ENCODE data around the gene MLX. TPM values are rescaled to one million over a fixed set of nuclear protein-coding genes. Genes with fewer than 3 reads are reported as not detected.

MLX gene
- total RNA-seq, 1 experiment from 2014 or later = 25.8 TPM

GRCh38 chr17:42522798-42523278 is 44.1 kb upstream of the MLX start:
- Histone ChIP-seq H3K27me3 (ENCODE audit: low read length) (no peaks in the 10 kb centered on the region), H4K20me1 (ENCODE audit: low read length) (no peaks in the 10 kb centered on the region), H3K36me3 (ENCODE audit: low read depth, low read length) (no peaks in the 10 kb centered on the region), H3F3A (ENCODE audit: low read length, unreplicated experiment) (no peaks in the 10 kb centered on the region), H3K4me1 (ENCODE audit: insufficient read depth, low read length) (peaks cover 30% of the 10 kb centered on the region), H3K9ac (ENCODE audit: low read length) (no peak overlapping the region), H3K4me2 (ENCODE audit: low read length) (no peak overlapping the region), H3K27ac (ENCODE audit: low read length) (no peak overlapping the region), H3K9me2 (replicated peaks; ENCODE audit: low read length) (no peaks in the 10 kb centered on the region), H3K9me3 (ENCODE audit: low read length) (no peaks in the 10 kb centered on the region), H2AFZ (ENCODE audit: low read length) (no peak overlapping the region), H3K4me3 (ENCODE audit: low read length) (no peak overlapping the region), H3K79me2 (ENCODE audit: low read length) (no peaks in the 10 kb centered on the region)
- TF ChIP-seq EZH2phosphoT487 (IDR thresholded peaks at IDR 0.05; ENCODE audit: borderline replicate concordance, low read length) (no peak), CTCF (conservative IDR thresholded peaks at IDR 0.05; ENCODE audit: low read depth, low read length) (no peak), EZH2 (IDR thresholded peaks at IDR 0.05; ENCODE audit: low read length, unreplicated experiment) (no peak)
- DNase-seq (no peak), ATAC-seq (no peak)
- no TSS peak for BruUV-seq (replicated peaks)
- intact Hi-C loops (cut with micrococcal nuclease) = no loop called here
- ChIA-PET CTCF (no interaction called here), POLR2A (ENCODE audit: unreplicated experiment) (interaction anchor here (0.6 kb wide), 1 partner anchor 113 kb away, joined by 3 read pairs; no protein-coding TSS in a partner anchor)

GRCh38 chr17:42525221-42525620 is 41.7 kb upstream of the MLX start:
- Histone ChIP-seq H3K79me2 (ENCODE audit: low read length) (no peaks in the 10 kb centered on the region), H3K36me3 (ENCODE audit: low read depth, low read length) (no peaks in the 10 kb centered on the region), H3K27me3 (ENCODE audit: low read length) (no peaks in the 10 kb centered on the region), H3K27ac (ENCODE audit: low read length) (no peak overlapping the region), H2AFZ (ENCODE audit: low read length) (no peak overlapping the region), H3K9ac (ENCODE audit: low read length) (no peak overlapping the region), H3K9me3 (ENCODE audit: low read length) (no peaks in the 10 kb centered on the region), H4K20me1 (ENCODE audit: low read length) (no peaks in the 10 kb centered on the region), H3K9me2 (replicated peaks; ENCODE audit: low read length) (no peaks in the 10 kb centered on the region), H3F3A (ENCODE audit: low read length, unreplicated experiment) (no peaks in the 10 kb centered on the region), H3K4me1 (ENCODE audit: insufficient read depth, low read length) (peaks cover 12% of the 10 kb centered on the region), H3K4me3 (ENCODE audit: low read length) (no peak overlapping the region), H3K4me2 (ENCODE audit: low read length) (no peak overlapping the region)
- BruUV-seq (replicated peaks) = no TSS peak
- CTCF ChIA-PET = interaction anchor here (0.5 kb wide), 1 partner anchor 562 kb away, joined by 3 read pairs; no protein-coding TSS in a partner anchor
- TF ChIP-seq CTCF (conservative IDR thresholded peaks at IDR 0.05; ENCODE audit: low read depth, low read length) = no peak
- no peak for TF ChIP-seq EZH2phosphoT487 (IDR thresholded peaks at IDR 0.05; ENCODE audit: borderline replicate concordance, low read length)
- no peak for TF ChIP-seq EZH2 (IDR thresholded peaks at IDR 0.05; ENCODE audit: low read length, unreplicated experiment)
- POLR2A ChIA-PET (ENCODE audit: unreplicated experiment) = no interaction called here
- intact Hi-C loops (cut with micrococcal nuclease) = no loop called here
- DNase-seq (no peak), ATAC-seq (no peak)

GRCh38 chr17:42526031-42526444 is 40.9 kb upstream of the MLX start:
- BruUV-seq (replicated peaks) = no TSS peak
- H3K4me2 ChIP-seq (ENCODE audit: low read length) = no peak overlapping the region
- ChIA-PET CTCF (no interaction called here), POLR2A (ENCODE audit: unreplicated experiment) (no interaction called here)
- H3F3A ChIP-seq (ENCODE audit: low read length, unreplicated experiment) = no peaks in the 10 kb centered on the region
- H4K20me1 ChIP-seq (ENCODE audit: low read length) = no peaks in the 10 kb centered on the region
- H3K9me2 ChIP-seq (replicated peaks; ENCODE audit: low read length) = no peaks in the 10 kb centered on the region
- no peak for TF ChIP-seq EZH2phosphoT487 (IDR thresholded peaks at IDR 0.05; ENCODE audit: borderline replicate concordance, low read length)
- no peak for TF ChIP-seq CTCF (conservative IDR thresholded peaks at IDR 0.05; ENCODE audit: low read depth, low read length)
- no peak for TF ChIP-seq EZH2 (IDR thresholded peaks at IDR 0.05; ENCODE audit: low read length, unreplicated experiment)
- H3K79me2 ChIP-seq (ENCODE audit: low read length) = no peaks in the 10 kb centered on the region
- DNase-seq = no peak
- no peak overlapping the region for H3K4me3 ChIP-seq (ENCODE audit: low read length)
- no peak for ATAC-seq
- H3K27ac ChIP-seq (ENCODE audit: low read length) = no peak overlapping the region
- no peaks in the 10 kb centered on the region for H3K9me3 ChIP-seq (ENCODE audit: low read length)
- intact Hi-C loops (cut with micrococcal nuclease) = no loop called here
- no peaks in the 10 kb centered on the region for H3K36me3 ChIP-seq (ENCODE audit: low read depth, low read length)
- H3K9ac ChIP-seq (ENCODE audit: low read length) = no peak overlapping the region
- H2AFZ ChIP-seq (ENCODE audit: low read length) = no peak overlapping the region
- H3K4me1 ChIP-seq (ENCODE audit: insufficient read depth, low read length) = peaks cover 7% of the 10 kb centered on the region
- H3K27me3 ChIP-seq (ENCODE audit: low read length) = no peaks in the 10 kb centered on the region

Measured in PC-3 (cell line).